ENCODE data around the gene SH3RF3. TPM values are rescaled to one million over a fixed set of nuclear protein-coding genes. Genes with fewer than 3 reads are reported as not detected.
"Not testable (repeated sequence)": the region's sequence is repeated elsewhere in the genome, so short reads cannot be mapped to it uniquely, and the experiment has no call there.

The SH3RF3 gene
- polyA plus RNA-seq, 4 donors = 4.5 to 6.4 (median 5.7) TPM

- no peak for DNase-seq (ENCODE audit: low read depth in 4 of 4, low spot score in 2 of 4)
Observed at GRCh38 chr2:109154226-109154625, 25.2 kb downstream of the SH3RF3 start.

- DNase-seq (ENCODE audit: low read depth in 4 of 4, low spot score in 2 of 4) = no peak
Observed at GRCh38 chr2:109155553-109156451, 26.8 kb downstream of the SH3RF3 start.

- no peak for DNase-seq (ENCODE audit: low read depth in 4 of 4, low spot score in 2 of 4)
Observed at GRCh38 chr2:109157563-109158105, 28.6 kb downstream of the SH3RF3 start.

- DNase-seq (ENCODE audit: low read depth in 4 of 4, low spot score in 2 of 4) = no peak
Observed at GRCh38 chr2:109158237-109158636, 29.2 kb downstream of the SH3RF3 start.

GRCh38 chr2:109159096-109159495 is 30.1 kb downstream of the SH3RF3 start:
- no peak for DNase-seq (ENCODE audit: low read depth in 4 of 4, low spot score in 2 of 4)

GRCh38 chr2:109160714-109161440 is 31.9 kb downstream of the SH3RF3 start:
- DNase-seq (ENCODE audit: low read depth in 4 of 4, low spot score in 2 of 4) = no peak

- DNase-seq (ENCODE audit: low read depth in 4 of 4, low spot score in 2 of 4) = not testable (repeated sequence)
Observed at GRCh38 chr2:109162367-109162766, 33.4 kb downstream of the SH3RF3 start.

GRCh38 chr2:109162999-109163398 is 34.0 kb downstream of the SH3RF3 start:
- DNase-seq (ENCODE audit: low read depth in 4 of 4, low spot score in 2 of 4) = no peak

- DNase-seq (ENCODE audit: low read depth in 4 of 4, low spot score in 2 of 4) = no peak
Observed at GRCh38 chr2:109164311-109164710, 35.3 kb downstream of the SH3RF3 start.

- DNase-seq (ENCODE audit: low read depth in 4 of 4, low spot score in 2 of 4) = no peak
Observed at GRCh38 chr2:109164739-109165221, 35.8 kb downstream of the SH3RF3 start.

GRCh38 chr2:109166811-109167210 is 37.8 kb downstream of the SH3RF3 start:
- DNase-seq (ENCODE audit: low read depth in 4 of 4, low spot score in 2 of 4) = no peak

GRCh38 chr2:109168086-109168485 is 39.1 kb downstream of the SH3RF3 start:
- no peak for DNase-seq (ENCODE audit: low read depth in 4 of 4, low spot score in 2 of 4)

GRCh38 chr2:109168716-109169115 is 39.7 kb downstream of the SH3RF3 start:
- DNase-seq (ENCODE audit: low read depth in 4 of 4, low spot score in 2 of 4) = no peak

- no peak for DNase-seq (ENCODE audit: low read depth in 4 of 4, low spot score in 2 of 4)
Observed at GRCh38 chr2:109170645-109171044, 41.6 kb downstream of the SH3RF3 start.

- DNase-seq (ENCODE audit: low read depth in 4 of 4, low spot score in 2 of 4) = no peak
Observed at GRCh38 chr2:109171444-109172334, 42.7 kb downstream of the SH3RF3 start.

- DNase-seq (ENCODE audit: low read depth in 4 of 4, low spot score in 2 of 4) = no peak
Observed at GRCh38 chr2:109172556-109173105, 43.6 kb downstream of the SH3RF3 start.

GRCh38 chr2:109173311-109174171 is 44.5 kb downstream of the SH3RF3 start:
- DNase-seq (ENCODE audit: low read depth in 4 of 4, low spot score in 2 of 4) = no peak

- no peak for DNase-seq (ENCODE audit: low read depth in 4 of 4, low spot score in 2 of 4)
Observed at GRCh38 chr2:109174214-109174613, 45.2 kb downstream of the SH3RF3 start.
